WERI-Rb-1 (cell line): ENCODE measurements around the gene ZNF474.

ENCODE experiments used
- DNase-seq: peaks from one replicate; pipeline ENCODE4 v3.0.0-alpha.2; 2020
- H3K27ac ChIP-seq: fragments of 250-450 bp; sonication (Bioruptor Pico); 2 replicates; pipeline ENCODE4 v1.5.1; 2020; ENCODE audit warnings: mild to moderate bottlenecking, moderate library complexity
- H3K27me3 ChIP-seq: fragments of 250-450 bp; sonication (Bioruptor Pico); 2 replicates; pipeline ENCODE4 v1.5.1; 2021; ENCODE audit warnings: mild to moderate bottlenecking, low read depth, moderate library complexity; ENCODE audit not compliant: insufficient read depth, severe bottlenecking
- H3K36me3 ChIP-seq: fragments of 250-450 bp; sonication (Bioruptor Pico); 2 replicates; pipeline ENCODE4 v1.5.1; 2020; ENCODE audit warnings: mild to moderate bottlenecking, moderate library complexity
- H3K4me3 ChIP-seq: 2 replicates; pipeline ENCODE4 v1.5.1; 2011; ENCODE audit warnings: low read depth, mild to moderate bottlenecking, control low read depth, low read length
- H3K9me3 ChIP-seq: fragments of 250-450 bp; sonication (Bioruptor Pico); 2 replicates; pipeline ENCODE4 v1.5.1; 2021; ENCODE audit warnings: mild to moderate bottlenecking, moderate library complexity; ENCODE audit not compliant: severe bottlenecking
- CTCF ChIP-seq: IDR thresholded peaks from 2 replicates; pipeline ENCODE4 v1.5.1; 2011; ENCODE audit warnings: low read depth, mild to moderate bottlenecking, control low read depth, inconsistent platforms, low read length

Gene ZNF474

GRCh38 chr5:122120957-122121356 is 8.4 kb upstream of the ZNF474 start:
- Histone ChIP-seq H3K9me3 (no peaks in the 10 kb centered on the region), H3K27me3 (no peaks in the 10 kb centered on the region), H3K4me3 (no peak overlapping the region), H3K27ac (no peak overlapping the region), H3K36me3 (no peaks in the 10 kb centered on the region)
- no peak for DNase-seq
- no peak for TF ChIP-seq CTCF

GRCh38 chr5:122121479-122122465 is 7.6 kb upstream of the ZNF474 start:
- no peak overlapping the region for H3K27ac ChIP-seq
- H3K36me3 ChIP-seq = no peaks in the 10 kb centered on the region
- no peak for DNase-seq
- TF ChIP-seq CTCF = no peak
- H3K4me3 ChIP-seq = no peak overlapping the region
- H3K27me3 ChIP-seq = no peaks in the 10 kb centered on the region
- H3K9me3 ChIP-seq = no peaks in the 10 kb centered on the region

GRCh38 chr5:122124766-122125165 is 4.6 kb upstream of the ZNF474 start:
- DNase-seq = no peak
- H3K36me3 ChIP-seq = no peaks in the 10 kb centered on the region
- no peaks in the 10 kb centered on the region for H3K27me3 ChIP-seq
- H3K27ac ChIP-seq = no peak overlapping the region
- no peak overlapping the region for H3K4me3 ChIP-seq
- no peaks in the 10 kb centered on the region for H3K9me3 ChIP-seq
- no peak for TF ChIP-seq CTCF

- H3K4me3 ChIP-seq = no peak overlapping the region
- H3K27me3 ChIP-seq = no peaks in the 10 kb centered on the region
- H3K9me3 ChIP-seq = no peaks in the 10 kb centered on the region
- no peak for TF ChIP-seq CTCF
- no peak for DNase-seq
- H3K27ac ChIP-seq = no peak overlapping the region
- no peaks in the 10 kb centered on the region for H3K36me3 ChIP-seq
These were observed 3.1 kb upstream of the ZNF474 start for GRCh38 chr5:122126177-122126755.

GRCh38 chr5:122126756-122127321 is 2.5 kb upstream of the ZNF474 start:
- H3K9me3 ChIP-seq = no peaks in the 10 kb centered on the region
- no peak overlapping the region for H3K4me3 ChIP-seq
- H3K36me3 ChIP-seq = no peaks in the 10 kb centered on the region
- H3K27me3 ChIP-seq = no peaks in the 10 kb centered on the region
- no peak for TF ChIP-seq CTCF
- no peak for DNase-seq
- H3K27ac ChIP-seq = no peak overlapping the region
